Calu3 (cell line): ENCODE results near the gene CDON. TPM values are rescaled to one million over a fixed set of nuclear protein-coding genes. Genes with fewer than 3 reads are reported as not detected.
A peak's percentile ranks its signal among the peaks of the same experiment; 100 is the strongest.

Source experiments
- BruUV-seq: library from RNA; stranded (reverse); fragments of 400-500 nt; replicated peaks from 2 replicates; lab custom pipeline; 2021; lab: Mats Ljungman, UMichigan
- CTCF ChIA-PET: fragments of 300-600 bp; sonication (Branson Sonifier 250); formaldehyde crosslinking; loops from one replicate; lab custom pipeline; 2022; ENCODE audit warnings: antibody characterized with exemption; lab: Charles Lee
- DNase-seq: peaks from one replicate; pipeline ENCODE4 v3.0.0; 2022
- H3K27ac Mint-ChIP-seq: one replicate; pipeline ENCODE4 v1.8.0; 2022; ENCODE audit warnings: mixed read lengths; ENCODE audit not compliant: unreplicated experiment
- H3K27me3 Mint-ChIP-seq: one replicate; pipeline ENCODE4 v1.8.0; 2022; ENCODE audit warnings: mixed read lengths; ENCODE audit not compliant: unreplicated experiment
- H3K36me3 Mint-ChIP-seq: one replicate; pipeline ENCODE4 v1.8.0; 2022; ENCODE audit warnings: mild to moderate bottlenecking, moderate library complexity, mixed read lengths; ENCODE audit not compliant: insufficient read depth, unreplicated experiment
- H3K4me1 Mint-ChIP-seq: one replicate; pipeline ENCODE4 v1.8.0; 2022; ENCODE audit warnings: mild to moderate bottlenecking, low read depth, mixed read lengths; ENCODE audit not compliant: unreplicated experiment
- H3K4me3 Mint-ChIP-seq: one replicate; pipeline ENCODE4 v1.8.0; 2022; ENCODE audit warnings: mild to moderate bottlenecking, low read depth, moderate library complexity, mixed read lengths; ENCODE audit not compliant: unreplicated experiment
- H3K9me3 Mint-ChIP-seq: one replicate; pipeline ENCODE4 v1.8.0; 2022; ENCODE audit warnings: low read depth, mixed read lengths; ENCODE audit not compliant: unreplicated experiment
- CTCF ChIP-seq: fragments of 200-600 bp; IDR thresholded peaks from one replicate; pipeline ENCODE4 v1.8.0; 2022; ENCODE audit warnings: antibody characterized with exemption; ENCODE audit not compliant: unreplicated experiment
- intact Hi-C: fragments of 100-400 bp; cut with micrococcal nuclease; formaldehyde crosslinking; loops from one replicate; pipeline ENCODE4 v1.10.0; 2022; ENCODE audit not compliant: unreplicated experiment
- total RNA-seq: library from RNA; stranded (reverse); gene quantifications from 2 replicates; pipeline ENCODE4 v1.2.3, GENCODE V29; 2022

The CDON gene
- total RNA-seq, 1 experiment from 2014 or later = 14.8 TPM

- Mint-ChIP-seq H3K4me1 (no peaks in the 10 kb centered on the region), H3K36me3 (no peaks in the 10 kb centered on the region), H3K27me3 (peaks cover 12% of the 10 kb centered on the region), H3K9me3 (no peaks in the 10 kb centered on the region), H3K4me3 (no peak overlapping the region), H3K27ac (no peak overlapping the region)
- DNase-seq = no peak
- CTCF ChIA-PET = no interaction called here
- no TSS peak for BruUV-seq
- no peak for TF ChIP-seq CTCF
- intact Hi-C loops = no loop called here
Measured at GRCh38 chr11:125947419-125948277, 115.0 kb downstream of the CDON start.

- Mint-ChIP-seq H3K4me1 (peaks cover 6% of the 10 kb centered on the region), H3K9me3 (no peaks in the 10 kb centered on the region), H3K4me3 (no peak overlapping the region), H3K27ac (no peak overlapping the region), H3K36me3 (no peaks in the 10 kb centered on the region), H3K27me3 (peaks cover 12% of the 10 kb centered on the region)
- DNase-seq = no peak
- CTCF ChIA-PET = no interaction called here
- no TSS peak for BruUV-seq
- no peak for TF ChIP-seq CTCF
- intact Hi-C loops = no loop called here
Measured at GRCh38 chr11:125946712-125947418, 115.8 kb downstream of the CDON start.

GRCh38 chr11:125945797-125946520 is 116.7 kb downstream of the CDON start, which contains the start of gene VSIG10L2:
Gene VSIG10L2 (plus strand): TSS chr11:125946044. CDS start chr11:125946056, 12 bp downstream.
- Mint-ChIP-seq H3K36me3 (no peaks in the 10 kb centered on the region), H3K4me1 (peaks cover 6% of the 10 kb centered on the region), H3K9me3 (no peaks in the 10 kb centered on the region), H3K27me3 (peaks cover 12% of the 10 kb centered on the region), H3K4me3 (no peak within 1 kb of the TSS), H3K27ac (no peak within 1 kb of the TSS)
- CTCF ChIA-PET = no interaction called here
- no TSS peak for BruUV-seq
- peak; percentile 9 for DNase-seq
- intact Hi-C loops = no loop called here
- TF ChIP-seq CTCF = no peak

- BruUV-seq = no TSS peak
- Mint-ChIP-seq H3K27me3 (peaks cover 12% of the 10 kb centered on the region), H3K4me1 (peaks cover 6% of the 10 kb centered on the region), H3K4me3 (no peak overlapping the region), H3K36me3 (no peaks in the 10 kb centered on the region), H3K27ac (no peak overlapping the region), H3K9me3 (no peaks in the 10 kb centered on the region)
- CTCF ChIA-PET = no interaction called here
- TF ChIP-seq CTCF = no peak
- intact Hi-C loops = no loop called here
- DNase-seq = no peak
Measured at GRCh38 chr11:125945011-125945796, 117.5 kb downstream of the CDON start.
